ENCODE measurements around the gene SLC33A1.

The SLC33A1 gene

GRCh38 chr3:155772801-155773200, 81.4 kb downstream of the SLC33A1 start:
- no peak overlapping the region for H3K4me3 ChIP-seq (ENCODE audit: low read depth, low read length)
- TF ChIP-seq, protein P1, sequence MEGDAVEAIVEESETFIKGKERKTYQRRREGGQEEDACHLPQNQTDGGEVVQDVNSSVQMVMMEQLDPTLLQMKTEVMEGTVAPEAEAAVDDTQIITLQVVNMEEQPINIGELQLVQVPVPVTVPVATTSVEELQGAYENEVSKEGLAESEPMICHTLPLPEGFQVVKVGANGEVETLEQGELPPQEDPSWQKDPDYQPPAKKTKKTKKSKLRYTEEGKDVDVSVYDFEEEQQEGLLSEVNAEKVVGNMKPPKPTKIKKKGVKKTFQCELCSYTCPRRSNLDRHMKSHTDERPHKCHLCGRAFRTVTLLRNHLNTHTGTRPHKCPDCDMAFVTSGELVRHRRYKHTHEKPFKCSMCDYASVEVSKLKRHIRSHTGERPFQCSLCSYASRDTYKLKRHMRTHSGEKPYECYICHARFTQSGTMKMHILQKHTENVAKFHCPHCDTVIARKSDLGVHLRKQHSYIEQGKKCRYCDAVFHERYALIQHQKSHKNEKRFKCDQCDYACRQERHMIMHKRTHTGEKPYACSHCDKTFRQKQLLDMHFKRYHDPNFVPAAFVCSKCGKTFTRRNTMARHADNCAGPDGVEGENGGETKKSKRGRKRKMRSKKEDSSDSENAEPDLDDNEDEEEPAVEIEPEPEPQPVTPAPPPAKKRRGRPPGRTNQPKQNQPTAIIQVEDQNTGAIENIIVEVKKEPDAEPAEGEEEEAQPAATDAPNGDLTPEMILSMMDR (IDR thresholded peaks at IDR 0.05; ENCODE audit: low read depth, low read length, missing control alignments), result no peak
- DNase-seq (ENCODE audit: low read depth), result no peak
- in situ Hi-C loops (cut with HindIII; ENCODE audit: low sequenced_read_pairs), result no loop called here

- TF ChIP-seq, protein P1 (IDR thresholded peaks at IDR 0.05; ENCODE audit: low read depth, low read length, missing control alignments), result no peak
- no peak for DNase-seq (ENCODE audit: low read depth)
- in situ Hi-C loops (cut with HindIII; ENCODE audit: low sequenced_read_pairs), result no loop called here
- no peak overlapping the region for H3K4me3 ChIP-seq (ENCODE audit: low read depth, low read length)
These were observed 83.1 kb downstream of the SLC33A1 start for GRCh38 chr3:155771126-155771525.

Measured in astrocyte of the cerebellum (primary cell).